HG03135 (cell line): Measurements from ENCODE around the gene INTS3.

Source experiments
- ATAC-seq: cut with Tn5 transposase; IDR thresholded peaks from one replicate; pipeline ENCODE4 v1.9.1; 2021; ENCODE audit warnings: mild to moderate bottlenecking, moderate library complexity; ENCODE audit not compliant: unreplicated experiment

INTS3 gene

GRCh38 chr1:153816283-153816889, 88.5 kb downstream of the INTS3 start:
- ATAC-seq = no peak

GRCh38 chr1:153818876-153819275, 91.0 kb downstream of the INTS3 start:
- ATAC-seq = no peak
